Measurements from ENCODE around the gene SIN3B.

SIN3B gene

GRCh38 chr19:16892436-16892835, 63.2 kb downstream of the SIN3B start:
- H3K79me2 ChIP-seq (ENCODE audit: control insufficient read depth, insufficient read depth, low read length, poor library complexity): no peaks in the 10 kb centered on the region
- H3K9ac ChIP-seq (ENCODE audit: low read length): no peak overlapping the region
- H3K14ac ChIP-seq (ENCODE audit: low read length): no peak overlapping the region
- no peak overlapping the region for H3K23ac ChIP-seq (ENCODE audit: low read length)
- H3K27me3 ChIP-seq (ENCODE audit: insufficient read depth, low read length): peaks cover 5% of the 10 kb centered on the region
- no peak overlapping the region for H2AFZ ChIP-seq (ENCODE audit: insufficient read depth, low read length, poor library complexity)
- no peak overlapping the region for H2BK12ac ChIP-seq (ENCODE audit: low read length)
- H4K8ac ChIP-seq (ENCODE audit: low read depth, low read length): no peak overlapping the region
- no peak overlapping the region for H4K12ac ChIP-seq (ENCODE audit: low read depth, low read length)
- H3K27ac ChIP-seq (ENCODE audit: low read depth, low read length): no peak overlapping the region
- peaks cover 3% of the 10 kb centered on the region for H3K79me1 ChIP-seq (ENCODE audit: low read length)
- H4K91ac ChIP-seq (ENCODE audit: low read depth, low read length): no peak overlapping the region
- no peak overlapping the region for H2AK5ac ChIP-seq (ENCODE audit: low read length)
- H3K9me3 ChIP-seq (ENCODE audit: insufficient read depth, low read depth, low read length): peaks cover 5% of the 10 kb centered on the region
- peaks cover 6 to 8% of the 10 kb centered on the region in 2 experiments for H3K4me1 ChIP-seq (ENCODE audit: control insufficient read depth in 1 of 2, insufficient read depth in 2 of 2, low read length in 2 of 2)
- no peak overlapping the region for H3K4me2 ChIP-seq (ENCODE audit: low read length)
- WGBS (ENCODE audit: extremely low coverage, insufficient coverage, insufficient read length): no CpG with 5 or more reads among the region's 4 CpGs
- no peak overlapping the region for H3K4ac ChIP-seq (ENCODE audit: low read depth, low read length)
- H3K36me3 ChIP-seq (ENCODE audit: control insufficient read depth in 1 of 2, insufficient read depth in 2 of 2, low read length in 2 of 2): no peaks in the 10 kb centered on the region
- H2BK120ac ChIP-seq (ENCODE audit: insufficient read depth, low read length, poor library complexity): no peak overlapping the region
- no peak for DNase-seq
- H3K4me3 ChIP-seq (ENCODE audit: low read depth, low read length): no peak overlapping the region
- no peak overlapping the region for H2BK5ac ChIP-seq (ENCODE audit: low read depth, low read length, poor library complexity)
- H3K18ac ChIP-seq (ENCODE audit: low read length): no peak overlapping the region

- no peak overlapping the region for H4K91ac ChIP-seq (ENCODE audit: low read depth, low read length)
- H2BK12ac ChIP-seq (ENCODE audit: low read length): no peak overlapping the region
- peaks cover 5% of the 10 kb centered on the region for H3K79me1 ChIP-seq (ENCODE audit: low read length)
- no peaks in the 10 kb centered on the region for H3K36me3 ChIP-seq (ENCODE audit: control insufficient read depth in 1 of 2, insufficient read depth in 2 of 2, low read length in 2 of 2)
- H2BK120ac ChIP-seq (ENCODE audit: insufficient read depth, low read length, poor library complexity): no peak overlapping the region
- H3K4me2 ChIP-seq (ENCODE audit: low read length): no peak overlapping the region
- H3K18ac ChIP-seq (ENCODE audit: low read length): no peak overlapping the region
- no peaks in the 10 kb centered on the region for H3K79me2 ChIP-seq (ENCODE audit: control insufficient read depth, insufficient read depth, low read length, poor library complexity)
- DNase-seq: no peak
- H3K14ac ChIP-seq (ENCODE audit: low read length): no peak overlapping the region
- H3K27ac ChIP-seq (ENCODE audit: low read depth, low read length): no peak overlapping the region
- H2AFZ ChIP-seq (ENCODE audit: insufficient read depth, low read length, poor library complexity): no peak overlapping the region
- H3K9ac ChIP-seq (ENCODE audit: low read length): no peak overlapping the region
- H3K4ac ChIP-seq (ENCODE audit: low read depth, low read length): no peak overlapping the region
- no peak overlapping the region for H2AK5ac ChIP-seq (ENCODE audit: low read length)
- H3K27me3 ChIP-seq (ENCODE audit: insufficient read depth, low read length): peaks cover 5% of the 10 kb centered on the region
- no peak overlapping the region for H3K4me3 ChIP-seq (ENCODE audit: low read depth, low read length)
- H3K9me3 ChIP-seq (ENCODE audit: insufficient read depth, low read depth, low read length): peaks cover 9% of the 10 kb centered on the region
- no peak overlapping the region for H4K8ac ChIP-seq (ENCODE audit: low read depth, low read length)
- no peak overlapping the region for H3K23ac ChIP-seq (ENCODE audit: low read length)
- no CpG with 5 or more reads among the region's 19 CpGs for WGBS (ENCODE audit: extremely low coverage, insufficient coverage, insufficient read length)
- H3K4me1 ChIP-seq (ENCODE audit: control insufficient read depth in 1 of 2, insufficient read depth in 2 of 2, low read length in 2 of 2): peaks cover 6 to 12% of the 10 kb centered on the region in 2 experiments
- H2BK5ac ChIP-seq (ENCODE audit: low read depth, low read length, poor library complexity): no peak overlapping the region
- no peak overlapping the region for H4K12ac ChIP-seq (ENCODE audit: low read depth, low read length)
Observed at GRCh38 chr19:16892868-16893685, 63.9 kb downstream of the SIN3B start.

GRCh38 chr19:16893686-16893989, 64.4 kb downstream of the SIN3B start:
- Histone ChIP-seq H2AK5ac (ENCODE audit: low read length) (no peak overlapping the region), H4K91ac (ENCODE audit: low read depth, low read length) (no peak overlapping the region), H3K79me2 (ENCODE audit: control insufficient read depth, insufficient read depth, low read length, poor library complexity) (no peaks in the 10 kb centered on the region), H3K36me3 (ENCODE audit: control insufficient read depth in 1 of 2, insufficient read depth in 2 of 2, low read length in 2 of 2) (no peaks in the 10 kb centered on the region), H3K27ac (ENCODE audit: low read depth, low read length) (no peak overlapping the region), H3K23ac (ENCODE audit: low read length) (no peak overlapping the region), H3K9me3 (ENCODE audit: insufficient read depth, low read depth, low read length) (peaks cover 10% of the 10 kb centered on the region), H3K27me3 (ENCODE audit: insufficient read depth, low read length) (peaks cover 5% of the 10 kb centered on the region), H3K4me2 (ENCODE audit: low read length) (no peak overlapping the region), H3K18ac (ENCODE audit: low read length) (no peak overlapping the region), H4K8ac (ENCODE audit: low read depth, low read length) (no peak overlapping the region), H2BK120ac (ENCODE audit: insufficient read depth, low read length, poor library complexity) (no peak overlapping the region), H3K4me3 (ENCODE audit: low read depth, low read length) (no peak overlapping the region), H3K9ac (ENCODE audit: low read length) (no peak overlapping the region), H2BK5ac (ENCODE audit: low read depth, low read length, poor library complexity) (no peak overlapping the region), H2BK12ac (ENCODE audit: low read length) (no peak overlapping the region), H4K12ac (ENCODE audit: low read depth, low read length) (no peak overlapping the region), H3K79me1 (ENCODE audit: low read length) (peaks cover 5% of the 10 kb centered on the region), H3K4me1 (ENCODE audit: control insufficient read depth in 1 of 2, insufficient read depth in 2 of 2, low read length in 2 of 2) (peaks cover 6 to 12% of the 10 kb centered on the region in 2 experiments), H3K14ac (ENCODE audit: low read length) (no peak overlapping the region), H2AFZ (ENCODE audit: insufficient read depth, low read length, poor library complexity) (no peak overlapping the region), H3K4ac (ENCODE audit: low read depth, low read length) (no peak overlapping the region)
- no CpG with 5 or more reads among the region's 14 CpGs for WGBS (ENCODE audit: extremely low coverage, insufficient coverage, insufficient read length)
- no peak for DNase-seq

GRCh38 chr19:16894080-16894479, 64.9 kb downstream of the SIN3B start:
- no peak overlapping the region for H2BK120ac ChIP-seq (ENCODE audit: insufficient read depth, low read length, poor library complexity)
- H3K9me3 ChIP-seq (ENCODE audit: insufficient read depth, low read depth, low read length): peaks cover 10% of the 10 kb centered on the region
- no peak overlapping the region for H3K23ac ChIP-seq (ENCODE audit: low read length)
- WGBS (ENCODE audit: extremely low coverage, insufficient coverage, insufficient read length): no CpG with 5 or more reads among the region's 7 CpGs
- no peak overlapping the region for H4K91ac ChIP-seq (ENCODE audit: low read depth, low read length)
- H2AK5ac ChIP-seq (ENCODE audit: low read length): no peak overlapping the region
- H4K8ac ChIP-seq (ENCODE audit: low read depth, low read length): no peak overlapping the region
- peaks cover 5% of the 10 kb centered on the region for H3K79me1 ChIP-seq (ENCODE audit: low read length)
- H2BK5ac ChIP-seq (ENCODE audit: low read depth, low read length, poor library complexity): no peak overlapping the region
- no peak overlapping the region for H2BK12ac ChIP-seq (ENCODE audit: low read length)
- H4K12ac ChIP-seq (ENCODE audit: low read depth, low read length): no peak overlapping the region
- no peak for DNase-seq
- no peak overlapping the region for H3K4me3 ChIP-seq (ENCODE audit: low read depth, low read length)
- no peaks in the 10 kb centered on the region for H3K36me3 ChIP-seq (ENCODE audit: control insufficient read depth in 1 of 2, insufficient read depth in 2 of 2, low read length in 2 of 2)
- no peak overlapping the region for H3K18ac ChIP-seq (ENCODE audit: low read length)
- no peaks in the 10 kb centered on the region for H3K79me2 ChIP-seq (ENCODE audit: control insufficient read depth, insufficient read depth, low read length, poor library complexity)
- no peak overlapping the region for H3K27ac ChIP-seq (ENCODE audit: low read depth, low read length)
- peaks cover 6 to 12% of the 10 kb centered on the region in 2 experiments for H3K4me1 ChIP-seq (ENCODE audit: control insufficient read depth in 1 of 2, insufficient read depth in 2 of 2, low read length in 2 of 2)
- H3K9ac ChIP-seq (ENCODE audit: low read length): no peak overlapping the region
- H3K4me2 ChIP-seq (ENCODE audit: low read length): no peak overlapping the region
- H2AFZ ChIP-seq (ENCODE audit: insufficient read depth, low read length, poor library complexity): no peak overlapping the region
- no peak overlapping the region for H3K4ac ChIP-seq (ENCODE audit: low read depth, low read length)
- peaks cover 5% of the 10 kb centered on the region for H3K27me3 ChIP-seq (ENCODE audit: insufficient read depth, low read length)
- H3K14ac ChIP-seq (ENCODE audit: low read length): no peak overlapping the region

All from trophoblast cell (in vitro differentiated cells and primary cell).